ENCODE measurements around the gene CDHR2.

CDHR2 gene

GRCh38 chr5:176625512-176625911 is 76.4 kb downstream of the CDHR2 start:
- DNase-seq, result no peak

- no peak for DNase-seq
These were observed 77.1 kb downstream of the CDHR2 start for GRCh38 chr5:176625966-176626875.

GRCh38 chr5:176626876-176627236 is 77.7 kb downstream of the CDHR2 start:
- DNase-seq, result no peak

- no peak for DNase-seq
These were observed 78.4 kb downstream of the CDHR2 start for GRCh38 chr5:176627582-176627981.

GRCh38 chr5:176628406-176629228 is 79.5 kb downstream of the CDHR2 start:
- no peak for DNase-seq

GRCh38 chr5:176629317-176629852 is 80.2 kb downstream of the CDHR2 start:
- DNase-seq, result no peak

GRCh38 chr5:176629853-176630680 is 80.9 kb downstream of the CDHR2 start, which contains the start of the genes EIF4E1B and SNCB:
TSS of gene EIF4E1B (plus strand) at chr5:176630675. CDS start at chr5:176642788, 12,113 bp downstream.
TSS of gene SNCB (minus strand) at chr5:176630534. CDS start at chr5:176629654, 880 bp downstream.
- DNase-seq, result peak; percentile 15 to 28

- DNase-seq, result no peak
These were observed 81.6 kb downstream of the CDHR2 start for GRCh38 chr5:176630681-176631222.

- no peak for DNase-seq
These were observed 82.5 kb downstream of the CDHR2 start for GRCh38 chr5:176631383-176632200.

- no peak for DNase-seq
These were observed 83.6 kb downstream of the CDHR2 start for GRCh38 chr5:176632745-176633144.

GRCh38 chr5:176633598-176633997 is 84.5 kb downstream of the CDHR2 start:
- no peak for DNase-seq

GRCh38 chr5:176636426-176636825 is 87.3 kb downstream of the CDHR2 start:
- DNase-seq, result no peak

- no peak for DNase-seq
These were observed 88.4 kb downstream of the CDHR2 start for GRCh38 chr5:176637556-176637955.

- DNase-seq, result no peak
These were observed 89.3 kb downstream of the CDHR2 start for GRCh38 chr5:176638437-176638836.

- no peak for DNase-seq
These were observed 90.1 kb downstream of the CDHR2 start for GRCh38 chr5:176639208-176639607.

- no peak for DNase-seq
These were observed 90.8 kb downstream of the CDHR2 start for GRCh38 chr5:176639981-176640380.

GRCh38 chr5:176640616-176641015 is 91.5 kb downstream of the CDHR2 start:
- DNase-seq, result no peak

GRCh38 chr5:176642675-176643490 is 93.7 kb downstream of the CDHR2 start:
- DNase-seq, result no peak

- DNase-seq, result no peak
These were observed 94.5 kb downstream of the CDHR2 start for GRCh38 chr5:176643491-176644219.

- no peak for DNase-seq
These were observed 95.2 kb downstream of the CDHR2 start for GRCh38 chr5:176644294-176644693.

All from Kasumi-1 (cell line).